GM12878 (cell line): ENCODE results near the gene HYAL1. TPM values are rescaled to one million over a fixed set of nuclear protein-coding genes. Genes with fewer than 3 reads are reported as not detected.
A peak's percentile ranks its signal among the peaks of the same experiment; 100 is the strongest.

ENCODE experiments used
- ATAC-seq: fragments of 200-7000 bp; cut with Tn5 transposase; 3 replicates; pipeline ENCODE4 v1.9.1; 2020; ENCODE audit warnings: mild to moderate bottlenecking, moderate library complexity
- BruUV-seq: library from RNA; stranded (reverse); fragments of 400-500 nt; replicated peaks from 2 replicates; lab custom pipeline; 2021; lab: Mats Ljungman, UMichigan
- CTCF ChIA-PET: fragments of 300-600 bp; sonication (Branson Sonifier 250); formaldehyde crosslinking; extraction: SDS; loops from one replicate; lab custom pipeline; 2021; ENCODE audit warnings: inconsistent platforms; lab: Yijun Ruan, JAX
- POLR2A ChIA-PET: fragments of 350-600 bp; formaldehyde crosslinking; extraction: SDS; loops from one replicate; lab custom pipeline; 2021; ENCODE audit warnings: inconsistent platforms; lab: Charles Lee
- RAD21 ChIA-PET: fragments of 300-600 bp; sonication (Branson Sonifier 250); formaldehyde crosslinking; loops from one replicate; lab custom pipeline; 2023; ENCODE audit warnings: antibody characterized with exemption; ENCODE audit not compliant: unreplicated experiment; lab: Charles Lee
- SMC1A ChIA-PET: fragments of 300-600 bp; sonication (Branson Sonifier 250); formaldehyde crosslinking; loops from one replicate; lab custom pipeline; 2023; ENCODE audit not compliant: unreplicated experiment, uncharacterized antibody; lab: Charles Lee
- DNase-seq: peaks from one replicate; pipeline ENCODE4 v3.0.0-alpha.2; 2011; ENCODE audit warnings: low read depth, low spot score
- FAIRE-seq: peaks from 3 replicates; lab custom pipeline; 2011; peaks lifted over from hg19 to GRCh38; lab: Jason Lieb, UNC
- H2AFZ ChIP-seq: 2 replicates; pipeline ENCODE4 v1.6.0; 2011; ENCODE audit warnings: low read depth, low read length, control low read depth; ENCODE audit not compliant: control insufficient read depth
- H3K27ac ChIP-seq: 2 replicates; pipeline ENCODE4 v1.5.1; 2011; ENCODE audit warnings: control low read depth; ENCODE audit not compliant: control insufficient read depth, insufficient read depth
- H3K27me3 ChIP-seq, 2 experiments: replicated peaks in 1 of 2; 2 replicates each; pipeline versions ENCODE4 v1.6.0 to v1.6.1; 2011; ENCODE audit warnings: low read length in 1 of 2; ENCODE audit not compliant: control insufficient read depth in 2 of 2, insufficient read depth in 2 of 2
- H3K36me3 ChIP-seq, 2 experiments: 2 replicates each; pipeline ENCODE4 v1.5.1; 2011; ENCODE audit warnings: low read length in 1 of 2; ENCODE audit not compliant: control insufficient read depth in 2 of 2, insufficient read depth in 2 of 2
- H3K4me1 ChIP-seq: 2 replicates; pipeline ENCODE4 v1.6.1; 2011; ENCODE audit warnings: mild to moderate bottlenecking, low read length, moderate library complexity, mixed read lengths; ENCODE audit not compliant: control insufficient read depth, insufficient read depth
- H3K4me2 ChIP-seq: 2 replicates; pipeline ENCODE4 v1.6.0; 2011; ENCODE audit warnings: control low read depth; ENCODE audit not compliant: control insufficient read depth, insufficient read depth
- H3K4me3 ChIP-seq: fragments of 200-600 bp; sonication (generic); 2 replicates; pipeline ENCODE4 v1.5.1; 2016
- H3K79me2 ChIP-seq: 2 replicates; pipeline ENCODE4 v1.6.0; 2011; ENCODE audit warnings: low read length; ENCODE audit not compliant: control insufficient read depth, insufficient read depth
- H3K9ac ChIP-seq: 2 replicates; pipeline ENCODE4 v1.8.0; 2011; ENCODE audit warnings: low read length, control low read depth, mixed read lengths; ENCODE audit not compliant: control insufficient read depth, insufficient read depth
- H3K9me3 ChIP-seq: replicated peaks from 3 replicates; pipeline ENCODE4 v1.5.1; 2011; ENCODE audit warnings: mild to moderate bottlenecking, low read length; ENCODE audit not compliant: control insufficient read depth, insufficient read depth
- H4K20me1 ChIP-seq: 2 replicates; pipeline ENCODE4 v1.6.0; 2011; ENCODE audit not compliant: control insufficient read depth, insufficient read depth
- BCL3 ChIP-seq: IDR thresholded peaks from 2 replicates; pipeline ENCODE4 v1.6.1; 2011; ENCODE audit warnings: borderline replicate concordance, low read depth, mild to moderate bottlenecking, moderate library complexity, low read length; ENCODE audit not compliant: insufficient read depth, poor library complexity, severe bottlenecking
- CBFB ChIP-seq: IDR thresholded peaks from 2 replicates; pipeline ENCODE4 v1.6.1; 2016; ENCODE audit warnings: antibody characterized with exemption, low read depth
- CBX3 ChIP-seq: fragments of 200-600 bp; sonication (generic); IDR thresholded peaks from 2 replicates; pipeline ENCODE4 v1.6.1; 2016; ENCODE audit warnings: low read depth, borderline replicate concordance
- CREB1 ChIP-seq: IDR thresholded peaks from 2 replicates; pipeline ENCODE4 v1.6.1; 2012; ENCODE audit warnings: low read depth, mild to moderate bottlenecking, inconsistent platforms
- CTCF ChIP-seq, 3 experiments: IDR thresholded peaks in 2 of 3; conservative IDR thresholded peaks in 1 of 3; 2 replicates each; pipeline ENCODE4 v1.5.1; 2011; ENCODE audit warnings: low read depth in 3 of 3, low read length in 3 of 3, mild to moderate bottlenecking in 3 of 3, control low read depth in 2 of 3, moderate library complexity in 2 of 3, inconsistent platforms in 1 of 3, mixed read lengths in 1 of 3; ENCODE audit not compliant: control insufficient read depth in 2 of 3, insufficient read depth in 1 of 3; ENCODE audit errors: extremely low read depth in 1 of 3
- EP300 ChIP-seq, 2 experiments: fragments of 150-350 bp in 1 of 2; IDR thresholded peaks; 2 replicates each; pipeline ENCODE4 v1.6.1; 2011 to 2012; ENCODE audit warnings: low read depth in 2 of 2, low read length in 2 of 2, borderline replicate concordance in 1 of 2, improper control_type of control experiment in 1 of 2, inconsistent platforms in 1 of 2; ENCODE audit not compliant: control insufficient read depth in 1 of 2
- ETV6 ChIP-seq, 2 experiments: fragments of 450-650 bp in 1 of 2; IDR thresholded peaks in 1 of 2; conservative IDR thresholded peaks in 1 of 2; 2 replicates each; pipeline ENCODE4 v1.6.1; 2014; ENCODE audit warnings: antibody characterized with exemption in 1 of 2, borderline replicate concordance in 1 of 2, low read depth in 1 of 2, mild to moderate bottlenecking in 1 of 2, moderate library complexity in 1 of 2
- GABPA ChIP-seq: IDR thresholded peaks from 2 replicates; pipeline ENCODE4 v1.6.1; 2014; ENCODE audit warnings: antibody characterized with exemption, low read depth, mild to moderate bottlenecking, inconsistent platforms
- HDAC6 ChIP-seq: fragments of 200-600 bp; sonication (generic); IDR thresholded peaks from one replicate; pipeline ENCODE4 v1.8.0; 2017; ENCODE audit warnings: antibody characterized with exemption; ENCODE audit not compliant: unreplicated experiment
- HDGF ChIP-seq: fragments of 450-650 bp; IDR thresholded peaks from 2 replicates; pipeline ENCODE4 v1.6.1; 2016; ENCODE audit warnings: antibody characterized with exemption
- SPI1 ChIP-seq: IDR thresholded peaks from 2 replicates; pipeline ENCODE4 v1.6.1; 2011; ENCODE audit warnings: low read depth, mild to moderate bottlenecking, low read length, moderate library complexity, borderline replicate concordance; ENCODE audit not compliant: insufficient read depth
- TAF1 ChIP-seq: IDR thresholded peaks from 2 replicates; pipeline ENCODE4 v1.6.1; 2011; ENCODE audit warnings: mild to moderate bottlenecking, low read depth, low read length, borderline replicate concordance
- USF2 ChIP-seq: IDR thresholded peaks from 2 replicates; pipeline ENCODE4 v1.6.1; 2011; ENCODE audit warnings: low read depth, low read length, improper control_type of control experiment, borderline replicate concordance
- YY1 ChIP-seq: IDR thresholded peaks from 2 replicates; pipeline ENCODE4 v1.6.1; 2011; ENCODE audit warnings: low read depth, mild to moderate bottlenecking, low read length
- ZNF274 ChIP-seq: IDR thresholded peaks from one replicate; pipeline ENCODE4 v1.8.0; 2011; ENCODE audit not compliant: insufficient read length, insufficient read depth
- WGBS: methylation state at CpG from one replicate; pipeline ENCODE4 v1.1.6; 2016; ENCODE audit warnings: low lambda C conversion rate; ENCODE audit not compliant: insufficient replicate concordance, insufficient coverage; ENCODE audit errors: missing lambda C conversion rate; 5-methylcytosine and 5-hydroxymethylcytosine counted together
- in situ Hi-C: fragments of 300-500 bp; cut with MboI; formaldehyde crosslinking; loops from 9 replicates; pipeline ENCODE4 v1.14.3; 2018; ENCODE audit warnings: mixed read lengths
- intact Hi-C: fragments of 100-400 bp; cut with micrococcal nuclease; formaldehyde crosslinking; loops from one replicate; pipeline ENCODE4 v1.14.2; 2022; ENCODE audit not compliant: unreplicated experiment
- polyA plus RNA-seq, 11 experiments: library from polyadenylated mRNA; depleted of rRNA in 4 of 11; unstranded in 6 of 11; stranded (reverse) in 5 of 11; fragments of >200 nt; fragmentation: Nextera tagmentation in 4 of 11; fragmentation: Illumina TruSeq in 1 of 11; extraction: Ambion mirVana in 4 of 11; extraction: Trizol in 1 of 11; gene quantifications; 1 replicate in 1 of 11; 2 replicates in 10 of 11; pipeline versions ENCODE4 v1.2.1 to v1.2.3, GENCODE V29; 2011 to 2016; ENCODE audit warnings: inconsistent platforms in 2 of 11, missing spikeins in 2 of 11, low read depth in 1 of 11
- total RNA-seq, 4 experiments: library from RNA; depleted of rRNA in 3 of 4; stranded (reverse); fragments of >200 nt in 3 of 4; fragmentation: Illumina TruSeq in 1 of 4; extraction: Trizol in 1 of 4; gene quantifications; 2 replicates each; pipeline versions ENCODE4 v1.2.1 to v1.2.3, GENCODE V29; 2013 to 2021

HYAL1 gene
- total and polyA plus RNA-seq, 10 of the 15 experiments (the other 5 are each of a cell fraction or from before 2014, with no cell fraction given), result 0.04 to 0.55 (median 0.18) TPM; not detected in 2

GRCh38 chr3:50327943-50328691 lies 24.7 kb upstream of the HYAL1 start, which contains the start of gene TUSC2:
Gene TUSC2, minus strand, starts transcription at chr3:50328223. Its CDS starts 124 bp downstream, at chr3:50328099.
- Histone ChIP-seq H3K4me3 (peak within 1 kb of the TSS; percentile 90), H3K4me1 (peaks cover 3% of the 10 kb centered on the region; the same call in 1 of the 2 replicates), H3K4me2 (peak within 1 kb of the TSS; percentile 93), H3K9me3 (no peaks in the 10 kb centered on the region), H3K36me3 (peaks cover 16 to 26% of the 10 kb centered on the region in 2 experiments), H3K79me2 (peaks cover 17% of the 10 kb centered on the region), H4K20me1 (no peaks in the 10 kb centered on the region), H2AFZ (peak within 1 kb of the TSS; percentile 76), H3K27ac (peak within 1 kb of the TSS; percentile 69), H3K27me3 (no peaks in the 10 kb centered on the region), H3K9ac (peak within 1 kb of the TSS; percentile 98)
- FAIRE-seq, result peak; percentile 86
- peak; percentile 96 for ATAC-seq
- ChIA-PET SMC1A (interaction anchor here (1.1 to 1.9 kb wide), 3 partner anchors 9 to 29 kb away, joined by 3 to 20 read pairs (median 4); partner anchors contain the start of genes HYAL3 and NAA80), RAD21 (interaction anchor here (1.4 to 3.4 kb wide), 3 partner anchors 9 to 29 kb away, joined by 3 to 21 read pairs (median 8); partner anchors contain the start of genes HYAL3 and NAA80), POLR2A (interaction anchor here (0.7 to 3.0 kb wide), 6 partner anchors 10 to 262 kb away, joined by 3 to 58 read pairs (median 6); partner anchors contain the start of genes CYB561D2, HYAL3, NAA80 and NPRL2), CTCF (interaction anchor here (1.0 to 2.0 kb wide), 8 partner anchors 9 to 214 kb away, joined by 3 to 12 read pairs (median 4); partner anchors contain the start of genes HYAL3 and NAA80)
- BruUV-seq, result TSS peak; percentile 90
- in situ Hi-C loops (no loop called here), intact Hi-C loops (no loop called here)
- WGBS, result 2% methylated on average over 53 of the region's 55 CpGs
- DNase-seq, result peak; percentile 81
- no peak for TF ChIP-seq HDAC6
- TF ChIP-seq HDGF, result no peak
- no peak for TF ChIP-seq CBX3
- peak; percentile 83 for TF ChIP-seq TAF1
- TF ChIP-seq SPI1, result peak; percentile 74
- peak; percentile 10 for TF ChIP-seq BCL3
- no peak for TF ChIP-seq EP300 (IDR thresholded peaks at IDR 0.05; ENCODE audit: borderline replicate concordance in 1 of 2, control insufficient read depth in 1 of 2, low read depth in 2 of 2, low read length in 2 of 2)
- TF ChIP-seq YY1, result peak; percentile 72; the same call in 1 of the 2 replicates
- TF ChIP-seq USF2, result no peak
- TF ChIP-seq GABPA, result peak; percentile 94
- TF ChIP-seq CREB1, result peak; percentile 92
- TF ChIP-seq CBFB, result no peak
- no peak for TF ChIP-seq ZNF274
- TF ChIP-seq ETV6 (conservative IDR thresholded peaks at IDR 0.05 in 1 of 2, IDR thresholded peaks at IDR 0.05 in 1 of 2; ENCODE audit: borderline replicate concordance in 1 of 2, low read depth in 1 of 2), result no peak
- no peak for TF ChIP-seq CTCF (IDR thresholded peaks at IDR 0.05 in 2 of 3, conservative IDR thresholded peaks at IDR 0.05 in 1 of 3; ENCODE audit: control insufficient read depth in 2 of 3, extremely low read depth in 1 of 3, insufficient read depth in 1 of 3, low read depth in 3 of 3, low read length in 3 of 3)
